Smooth muscle cell (in vitro differentiated cells): ENCODE data around the gene IL18BP. TPM values are rescaled to one million over a fixed set of nuclear protein-coding genes. Genes with fewer than 3 reads are reported as not detected.

Experiments
- DNase-seq: peaks from one replicate; lab custom pipeline; 2025; ENCODE audit not compliant: unreplicated experiment; lab: John Stamatoyannopoulos, UW
- H2AFZ ChIP-seq: fragments of 200-600 bp; sonication (generic); 2 replicates; pipeline ENCODE4 v1.6.0; 2016; ENCODE audit warnings: antibody characterized with exemption, low read depth, mild to moderate bottlenecking
- H3F3A ChIP-seq: fragments of 200-600 bp; sonication (generic); 2 replicates; pipeline ENCODE4 v1.6.0; 2017; ENCODE audit warnings: antibody characterized with exemption, low read depth
- H3K27ac ChIP-seq: fragments of 200-600 bp; sonication (generic); 2 replicates; pipeline ENCODE4 v1.5.1; 2016; ENCODE audit warnings: low read depth, mild to moderate bottlenecking
- H3K27me3 ChIP-seq: fragments of 200-600 bp; sonication (generic); 2 replicates; pipeline ENCODE4 v1.6.1; 2016; ENCODE audit warnings: low read depth, mild to moderate bottlenecking
- H3K36me3 ChIP-seq: fragments of 200-600 bp; sonication (generic); 2 replicates; pipeline ENCODE4 v1.5.1; 2016; ENCODE audit warnings: low read depth
- H3K4me1 ChIP-seq: fragments of 200-600 bp; sonication (generic); 2 replicates; pipeline ENCODE4 v1.5.1; 2016; ENCODE audit warnings: low read depth
- H3K4me2 ChIP-seq: fragments of 200-600 bp; sonication (generic); 2 replicates; pipeline ENCODE4 v1.6.0; 2016; ENCODE audit warnings: mild to moderate bottlenecking
- H3K4me3 ChIP-seq: fragments of 200-600 bp; sonication (generic); 2 replicates; pipeline ENCODE4 v1.5.1; 2016; ENCODE audit warnings: mild to moderate bottlenecking
- H3K79me2 ChIP-seq: fragments of 200-600 bp; sonication (generic); 2 replicates; pipeline ENCODE4 v1.6.0; 2016; ENCODE audit warnings: low read depth, mild to moderate bottlenecking
- H3K9ac ChIP-seq: fragments of 200-600 bp; sonication (generic); 2 replicates; pipeline ENCODE4 v1.6.0; 2016; ENCODE audit warnings: low read depth
- H3K9me3 ChIP-seq: fragments of 200-600 bp; sonication (generic); replicated peaks from 2 replicates; pipeline ENCODE4 v1.5.1; 2016; ENCODE audit warnings: low read depth
- H4K20me1 ChIP-seq: fragments of 200-600 bp; sonication (generic); 2 replicates; pipeline ENCODE4 v1.6.0; 2016; ENCODE audit warnings: low read depth
- WGBS: methylation state at CpG from one replicate; pipeline ENCODE4 v1.1.7; 2016; ENCODE audit warnings: low lambda C conversion rate; 5-methylcytosine and 5-hydroxymethylcytosine counted together
- polyA plus RNA-seq: library from polyadenylated mRNA; unstranded; fragments of >200 nt; fragmentation: Nextera tagmentation; extraction: Ambion mirVana; gene quantifications from 2 replicates; pipeline ENCODE4 v1.2.1, GENCODE V29; 2016
- total RNA-seq: library from RNA; depleted of rRNA; stranded (reverse); fragments of >200 nt; gene quantifications from 2 replicates; pipeline ENCODE4 v1.2.3, GENCODE V29; 2014
- TF ChIP-seq, protein P1 (sequence below): fragments of 200-600 bp; sonication (generic); IDR thresholded peaks from 2 replicates; pipeline ENCODE4 v1.5.1; 2017; ENCODE audit warnings: borderline replicate concordance, mild to moderate bottlenecking, antibody characterized with exemption; ENCODE audit not compliant: insufficient read depth, poor library complexity, severe bottlenecking

Gene IL18BP
- total and polyA plus RNA-seq, 2 experiments from 2014 or later: 0.55 to 4.5 TPM

DNA sequence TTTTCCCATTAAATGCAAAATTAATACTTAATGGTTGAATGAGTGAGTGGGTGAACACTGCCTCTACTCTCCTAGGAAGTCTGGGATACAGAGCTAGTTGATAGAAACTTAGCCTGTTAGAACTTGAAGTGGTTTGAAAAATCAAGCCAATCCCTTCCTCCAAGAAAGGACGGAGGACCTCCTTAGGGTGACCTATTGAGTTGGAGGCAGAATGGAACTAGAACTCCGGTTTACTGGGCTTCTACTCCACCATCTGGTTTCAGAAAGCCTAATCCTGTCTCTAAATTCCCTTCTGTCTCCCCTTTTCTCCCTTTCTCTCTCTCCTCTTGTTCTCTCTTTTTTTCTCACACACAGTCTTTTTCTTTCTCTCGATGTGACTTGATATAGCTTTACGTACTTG, 19.6 kb upstream of the IL18BP start:
- WGBS: 94% methylated on average over 4 of the region's 4 CpGs
- no peak for DNase-seq
- no peaks in the 10 kb centered on the region for H3K27me3 ChIP-seq
- H3K9me3 ChIP-seq: no peaks in the 10 kb centered on the region
- no peak overlapping the region for H3K9ac ChIP-seq
- H3K27ac ChIP-seq: no peak overlapping the region
- H4K20me1 ChIP-seq: peaks cover 46% of the 10 kb centered on the region
- TF ChIP-seq, protein P1, sequence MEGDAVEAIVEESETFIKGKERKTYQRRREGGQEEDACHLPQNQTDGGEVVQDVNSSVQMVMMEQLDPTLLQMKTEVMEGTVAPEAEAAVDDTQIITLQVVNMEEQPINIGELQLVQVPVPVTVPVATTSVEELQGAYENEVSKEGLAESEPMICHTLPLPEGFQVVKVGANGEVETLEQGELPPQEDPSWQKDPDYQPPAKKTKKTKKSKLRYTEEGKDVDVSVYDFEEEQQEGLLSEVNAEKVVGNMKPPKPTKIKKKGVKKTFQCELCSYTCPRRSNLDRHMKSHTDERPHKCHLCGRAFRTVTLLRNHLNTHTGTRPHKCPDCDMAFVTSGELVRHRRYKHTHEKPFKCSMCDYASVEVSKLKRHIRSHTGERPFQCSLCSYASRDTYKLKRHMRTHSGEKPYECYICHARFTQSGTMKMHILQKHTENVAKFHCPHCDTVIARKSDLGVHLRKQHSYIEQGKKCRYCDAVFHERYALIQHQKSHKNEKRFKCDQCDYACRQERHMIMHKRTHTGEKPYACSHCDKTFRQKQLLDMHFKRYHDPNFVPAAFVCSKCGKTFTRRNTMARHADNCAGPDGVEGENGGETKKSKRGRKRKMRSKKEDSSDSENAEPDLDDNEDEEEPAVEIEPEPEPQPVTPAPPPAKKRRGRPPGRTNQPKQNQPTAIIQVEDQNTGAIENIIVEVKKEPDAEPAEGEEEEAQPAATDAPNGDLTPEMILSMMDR: no peak
- no peak overlapping the region for H3K4me3 ChIP-seq
- no peaks in the 10 kb centered on the region for H3K4me1 ChIP-seq
- H3K36me3 ChIP-seq: peaks cover 4% of the 10 kb centered on the region
- H2AFZ ChIP-seq: no peak overlapping the region
- H3K4me2 ChIP-seq: no peak overlapping the region
- H3F3A ChIP-seq: no peaks in the 10 kb centered on the region
- no peaks in the 10 kb centered on the region for H3K79me2 ChIP-seq

DNA sequence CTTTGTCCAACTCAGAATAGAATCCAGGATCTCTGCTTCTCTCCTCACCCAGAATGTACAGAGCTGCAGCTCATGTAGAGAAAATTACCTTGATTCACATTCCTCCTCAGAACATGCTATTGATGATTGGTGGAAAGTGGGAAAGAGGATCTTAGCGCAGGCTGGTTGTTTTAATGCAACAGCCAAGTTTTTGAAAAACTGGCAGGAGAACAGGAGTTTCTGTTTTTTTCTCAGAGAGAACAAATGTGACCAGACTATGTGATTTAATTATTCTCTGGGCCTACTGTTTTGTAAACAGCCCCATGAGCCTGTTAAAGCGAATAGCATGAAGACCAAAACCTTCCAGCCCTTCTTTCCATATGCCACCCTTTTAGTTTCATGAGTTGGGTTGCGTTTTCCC, 19.1 kb upstream of the IL18BP start:
- H2AFZ ChIP-seq: no peak overlapping the region
- no peaks in the 10 kb centered on the region for H3F3A ChIP-seq
- no peak overlapping the region for H3K9ac ChIP-seq
- no peak overlapping the region for H3K4me2 ChIP-seq
- no peak for DNase-seq
- peaks cover 4% of the 10 kb centered on the region for H3K36me3 ChIP-seq
- peaks cover 41% of the 10 kb centered on the region for H4K20me1 ChIP-seq
- H3K27ac ChIP-seq: no peak overlapping the region
- H3K9me3 ChIP-seq: no peaks in the 10 kb centered on the region
- no peak overlapping the region for H3K4me3 ChIP-seq
- no peaks in the 10 kb centered on the region for H3K4me1 ChIP-seq
- 96% methylated on average over 3 of the region's 3 CpGs for WGBS
- TF ChIP-seq, protein P1: no peak
- H3K27me3 ChIP-seq: no peaks in the 10 kb centered on the region
- H3K79me2 ChIP-seq: no peaks in the 10 kb centered on the region

DNA sequence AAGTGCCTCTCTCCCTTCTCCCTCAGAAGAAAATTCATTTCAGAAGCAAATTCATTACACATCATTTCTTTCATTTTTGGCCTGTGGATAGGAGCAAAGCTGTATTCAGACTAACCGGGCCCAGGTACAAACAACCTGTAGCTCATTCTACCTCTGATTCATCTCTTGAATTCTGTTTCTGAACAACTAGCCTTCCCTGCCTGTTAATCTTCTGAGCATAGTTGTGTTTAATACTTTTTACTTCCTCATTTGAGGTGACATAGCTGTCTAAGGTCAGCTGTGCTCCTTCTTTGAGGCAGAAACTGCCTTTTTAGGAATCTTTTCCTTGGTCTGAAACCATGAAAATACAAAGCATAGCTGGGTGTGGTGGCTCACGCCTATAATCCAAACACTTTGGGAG, 12.6 kb upstream of the IL18BP start:
- Histone ChIP-seq H3K79me2 (no peaks in the 10 kb centered on the region), H3K27me3 (no peaks in the 10 kb centered on the region), H3K9me3 (no peaks in the 10 kb centered on the region), H3F3A (peaks cover 3% of the 10 kb centered on the region), H3K9ac (no peak overlapping the region), H3K27ac (no peak overlapping the region), H3K4me1 (no peaks in the 10 kb centered on the region), H4K20me1 (peaks cover 37% of the 10 kb centered on the region), H3K4me2 (no peak overlapping the region), H3K4me3 (no peak overlapping the region), H2AFZ (no peak overlapping the region), H3K36me3 (peaks cover 4% of the 10 kb centered on the region)
- 91% methylated on average over 2 of the region's 2 CpGs for WGBS
- no peak for DNase-seq
- TF ChIP-seq, protein P1: no peak

DNA sequence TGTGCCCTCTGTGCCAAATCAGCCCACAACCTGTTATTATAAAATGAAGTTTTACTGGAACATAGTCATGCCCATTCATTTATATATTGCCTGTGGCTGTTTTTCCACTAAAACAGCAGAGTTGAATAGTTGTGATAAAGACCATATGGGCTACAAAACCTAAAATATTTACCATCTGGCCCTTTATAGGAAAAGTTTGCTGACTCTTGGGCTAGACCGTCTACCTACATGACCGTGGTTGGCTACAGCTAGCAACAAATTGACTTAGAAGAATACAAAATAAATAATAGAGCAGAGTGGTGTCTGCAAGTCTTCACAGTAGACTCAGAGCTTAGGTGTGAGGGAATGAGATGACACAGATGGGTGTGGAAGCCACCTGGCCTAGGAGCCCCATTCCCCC, 11.2 kb upstream of the IL18BP start:
- TF ChIP-seq, protein P1: no peak
- Histone ChIP-seq H3K36me3 (peaks cover 4% of the 10 kb centered on the region), H3K27me3 (no peaks in the 10 kb centered on the region), H3K27ac (peak overlapping the region; percentile 16), H3K79me2 (no peaks in the 10 kb centered on the region), H4K20me1 (peaks cover 33% of the 10 kb centered on the region), H3K4me1 (no peaks in the 10 kb centered on the region), H3K4me2 (no peak overlapping the region), H3K9me3 (no peaks in the 10 kb centered on the region), H3K4me3 (no peak overlapping the region), H3K9ac (no peak overlapping the region), H2AFZ (no peak overlapping the region), H3F3A (peaks cover 3% of the 10 kb centered on the region)
- 48% methylated on average over 2 of the region's 2 CpGs for WGBS
- no peak for DNase-seq
